Stimulated activated CD8-positive, alpha-beta memory T cell treated with anti-CD3 and anti-CD28 coated beads, Interleukin-12 subunit alpha, Interleukin-12 subunit beta, amount 100 ng/mL, for 24 hours (primary cell): ENCODE data around the gene HYAL3.
"Not testable (repeated sequence)": the region's sequence is repeated elsewhere in the genome, so short reads cannot be mapped to it uniquely, and the experiment has no call there.

Experiments
- DNase-seq: peaks from one replicate; pipeline ENCODE4 v3.0.0-alpha.2; 2020; ENCODE audit errors: extremely low read depth

HYAL3 gene

GRCh38 chr3:50290161-50290641 lies 9.0 kb downstream of the HYAL3 start:
- no peak for DNase-seq

- no peak for DNase-seq
Measured at GRCh38 chr3:50289130-50289529, 10.1 kb downstream of the HYAL3 start.

- DNase-seq: no peak
Measured at GRCh38 chr3:50288387-50289007, 10.7 kb downstream of the HYAL3 start.

GRCh38 chr3:50287262-50287661 lies 11.9 kb downstream of the HYAL3 start:
- no peak for DNase-seq

- DNase-seq: no peak
Measured at GRCh38 chr3:50286322-50287227, 12.6 kb downstream of the HYAL3 start.

- DNase-seq: not testable (repeated sequence)
Measured at GRCh38 chr3:50284121-50284520, 15.1 kb downstream of the HYAL3 start.

- DNase-seq: no peak
Measured at GRCh38 chr3:50279255-50280016, 19.8 kb downstream of the HYAL3 start.

GRCh38 chr3:50278880-50279224 lies 20.4 kb downstream of the HYAL3 start, which contains the start of gene LSMEM2:
LSMEM2 (plus strand) TSS chr3:50279087; CDS start chr3:50279114, 27 bp downstream.
- no peak for DNase-seq

GRCh38 chr3:50278123-50278879 lies 20.9 kb downstream of the HYAL3 start:
- DNase-seq: no peak

- DNase-seq: no peak
Measured at GRCh38 chr3:50276762-50277101, 22.5 kb downstream of the HYAL3 start.

- no peak for DNase-seq
Measured at GRCh38 chr3:50275996-50276761, 23.0 kb downstream of the HYAL3 start.

GRCh38 chr3:50275141-50275995 lies 23.8 kb downstream of the HYAL3 start:
- no peak for DNase-seq

GRCh38 chr3:50274371-50275104 lies 24.7 kb downstream of the HYAL3 start:
- peak; percentile 40 for DNase-seq

GRCh38 chr3:50273689-50274065 lies 25.5 kb downstream of the HYAL3 start:
- no peak for DNase-seq

GRCh38 chr3:50272911-50273688 lies 26.1 kb downstream of the HYAL3 start:
- DNase-seq: peak; percentile 55

- not testable (repeated sequence) for DNase-seq
Measured at GRCh38 chr3:50272538-50272910, 26.7 kb downstream of the HYAL3 start.

GRCh38 chr3:50271314-50271936 lies 27.8 kb downstream of the HYAL3 start:
- DNase-seq: no peak
